SK-N-SH treated with all-trans-retinoic acid at 6 μM for 48 hours (cell line): Measurements from ENCODE around the gene LRATD1.
A peak's percentile ranks its signal among the peaks of the same experiment; 100 is the strongest.

Source experiments
- ATAC-seq: fragments of 200-7000 bp; cut with Tn5 transposase; 3 replicates; pipeline ENCODE4 v1.9.1; 2020; ENCODE audit warnings: mild to moderate bottlenecking, moderate library complexity
- BACH2 ChIP-seq: fragments of 250-450 bp; sonication (Bioruptor Pico); IDR thresholded peaks from 2 replicates; pipeline ENCODE4 v1.9.0; 2021; ENCODE audit warnings: mild to moderate bottlenecking, borderline replicate concordance
- CREB5 ChIP-seq: fragments of 250-450 bp; sonication (Bioruptor Pico); IDR thresholded peaks from 2 replicates; pipeline ENCODE4 v1.5.1; 2020; ENCODE audit warnings: low read depth, mild to moderate bottlenecking, moderate library complexity
- CSDC2 ChIP-seq: fragments of 250-450 bp; sonication (Bioruptor Pico); IDR thresholded peaks from 2 replicates; pipeline ENCODE4 v1.5.0; 2020; ENCODE audit warnings: mild to moderate bottlenecking, moderate library complexity
- CSRNP3 ChIP-seq: fragments of 250-450 bp; sonication (Bioruptor Pico); IDR thresholded peaks from 2 replicates; pipeline ENCODE4 v1.5.1; 2021; ENCODE audit warnings: mild to moderate bottlenecking, moderate library complexity
- ESRRG ChIP-seq: fragments of 250-450 bp; sonication (Bioruptor Pico); IDR thresholded peaks from 2 replicates; pipeline ENCODE4 v1.6.1; 2021; ENCODE audit warnings: mild to moderate bottlenecking
- GLIS3 ChIP-seq: fragments of 250-450 bp; sonication (Bioruptor Pico); IDR thresholded peaks from 2 replicates; pipeline ENCODE4 v1.5.0; 2020; ENCODE audit warnings: mild to moderate bottlenecking, moderate library complexity
- OSR1 ChIP-seq: fragments of 250-450 bp; sonication (Bioruptor Pico); IDR thresholded peaks from 2 replicates; pipeline ENCODE4 v1.8.0; 2022; ENCODE audit warnings: moderate library complexity, mild to moderate bottlenecking, inconsistent platforms
- PATZ1 ChIP-seq: fragments of 250-450 bp; sonication (Bioruptor Pico); IDR thresholded peaks from 2 replicates; pipeline ENCODE4 v1.8.0; 2020; ENCODE audit warnings: mild to moderate bottlenecking, moderate library complexity, borderline replicate concordance
- POU6F1 ChIP-seq: fragments of 250-450 bp; sonication (Bioruptor Pico); IDR thresholded peaks from 2 replicates; pipeline ENCODE4 v1.8.0; 2021; ENCODE audit warnings: low read depth, mild to moderate bottlenecking, moderate library complexity, borderline replicate concordance
- PPARA ChIP-seq: fragments of 250-450 bp; sonication (Bioruptor Pico); IDR thresholded peaks from 2 replicates; pipeline ENCODE4 v1.5.0; 2020; ENCODE audit warnings: mild to moderate bottlenecking, borderline replicate concordance
- RARB ChIP-seq: fragments of 250-450 bp; sonication (Bioruptor Pico); IDR thresholded peaks from 2 replicates; pipeline ENCODE4 v1.8.0; 2021; ENCODE audit warnings: mild to moderate bottlenecking, moderate library complexity
- SNAI2 ChIP-seq: fragments of 250-450 bp; sonication (Bioruptor Pico); IDR thresholded peaks from 2 replicates; pipeline ENCODE4 v1.5.0; 2020; ENCODE audit warnings: mild to moderate bottlenecking, moderate library complexity
- TCF4 ChIP-seq: fragments of 250-450 bp; sonication (Bioruptor Pico); IDR thresholded peaks from 2 replicates; pipeline ENCODE4 v1.8.0; 2021; ENCODE audit warnings: mild to moderate bottlenecking, moderate library complexity, borderline replicate concordance
- TSHZ2 ChIP-seq: fragments of 250-450 bp; sonication (Bioruptor Pico); IDR thresholded peaks from 2 replicates; pipeline ENCODE4 v1.5.0; 2020; ENCODE audit warnings: mild to moderate bottlenecking, moderate library complexity
- ZC3H10 ChIP-seq: fragments of 250-450 bp; sonication (Bioruptor Pico); IDR thresholded peaks from 2 replicates; pipeline ENCODE4 v1.5.1; 2021; ENCODE audit warnings: mild to moderate bottlenecking, moderate library complexity
- ZFP3 ChIP-seq: fragments of 250-450 bp; sonication (Bioruptor Pico); IDR thresholded peaks from 2 replicates; pipeline ENCODE4 v1.5.0; 2020; ENCODE audit warnings: mild to moderate bottlenecking, moderate library complexity
- ZFP30 ChIP-seq: fragments of 450-650 bp; formaldehyde crosslinking; IDR thresholded peaks from 2 replicates; pipeline ENCODE4 v1.5.0; 2022; ENCODE audit warnings: mild to moderate bottlenecking, moderate library complexity
- ZNF565 ChIP-seq: fragments of 450-650 bp; formaldehyde crosslinking; conservative IDR thresholded peaks from 2 replicates; pipeline ENCODE4 v1.5.0; 2020; ENCODE audit warnings: low read depth, mild to moderate bottlenecking, moderate library complexity
- ZNF70 ChIP-seq: fragments of 450-650 bp; formaldehyde crosslinking; IDR thresholded peaks from 2 replicates; pipeline ENCODE4 v1.5.0; 2020; ENCODE audit warnings: mild to moderate bottlenecking, moderate library complexity
- ZNF8 ChIP-seq: fragments of 450-650 bp; formaldehyde crosslinking; IDR thresholded peaks from 2 replicates; pipeline ENCODE4 v1.5.0; 2020; ENCODE audit warnings: mild to moderate bottlenecking, moderate library complexity

The LRATD1 gene

GRCh38 chr2:14634182-14634488 is 1.6 kb downstream of the LRATD1 start:
- TF ChIP-seq ZFP30, result no peak
- TF ChIP-seq BACH2 (CRISPR knock-in tag), result no peak
- no peak for TF ChIP-seq OSR1
- no peak for TF ChIP-seq ZC3H10
- ATAC-seq, result no peak; the same call in 2 of the 3 replicates

- no peak for TF ChIP-seq CREB5 (CRISPR knock-in tag)
- TF ChIP-seq SNAI2 (CRISPR knock-in tag), result no peak
- no peak for TF ChIP-seq CSDC2 (CRISPR knock-in tag)
- TF ChIP-seq ESRRG (CRISPR knock-in tag), result no peak
- no peak for TF ChIP-seq ZFP30
- no peak for TF ChIP-seq ZFP3 (CRISPR knock-in tag)
- no peak for TF ChIP-seq OSR1
- no peak; the same call in 1 of the 2 replicates for TF ChIP-seq TCF4 (CRISPR knock-in tag)
- no peak for TF ChIP-seq ZNF70 (CRISPR knock-in tag)
- peak; percentile 89 for ATAC-seq
These were observed 2.2 kb downstream of the LRATD1 start for GRCh38 chr2:14634489-14635390.

- TF ChIP-seq TSHZ2 (CRISPR knock-in tag) (no peak), ZNF70 (CRISPR knock-in tag) (no peak)
- ATAC-seq, result peak; percentile 21
These were observed 2.9 kb downstream of the LRATD1 start for GRCh38 chr2:14635391-14635871.

- no peak for ATAC-seq
- no peak for TF ChIP-seq SNAI2 (CRISPR knock-in tag)
- TF ChIP-seq ZFP3 (CRISPR knock-in tag), result no peak
- TF ChIP-seq CSRNP3 (CRISPR knock-in tag), result no peak
- no peak for TF ChIP-seq ZC3H10
- TF ChIP-seq POU6F1, result no peak
- no peak for TF ChIP-seq TCF4 (CRISPR knock-in tag)
- TF ChIP-seq ESRRG (CRISPR knock-in tag), result no peak
- TF ChIP-seq ZNF565, result no peak
- TF ChIP-seq PPARA (CRISPR knock-in tag), result no peak
- no peak for TF ChIP-seq OSR1
- no peak for TF ChIP-seq ZFP30
- TF ChIP-seq ZNF8, result no peak
- no peak for TF ChIP-seq BACH2 (CRISPR knock-in tag)
- no peak for TF ChIP-seq PATZ1 (CRISPR knock-in tag)
- TF ChIP-seq ZNF70 (CRISPR knock-in tag), result no peak
- no peak for TF ChIP-seq RARB (CRISPR knock-in tag)
- no peak for TF ChIP-seq TSHZ2 (CRISPR knock-in tag)
- TF ChIP-seq GLIS3, result no peak
- no peak for TF ChIP-seq CSDC2 (CRISPR knock-in tag)
These were observed 6.0 kb downstream of the LRATD1 start for GRCh38 chr2:14638488-14638887.
